Astrocyte (in vitro differentiated cells and primary cell): ENCODE results near the gene PNRC2. TPM values are rescaled to one million over a fixed set of nuclear protein-coding genes. Genes with fewer than 3 reads are reported as not detected.
A peak's percentile ranks its signal among the peaks of the same experiment; 100 is the strongest.

Experiments
- DNase-seq: peaks from one replicate; pipeline ENCODE4 v3.0.0-alpha.2; 2010; ENCODE audit warnings: low read depth
- FAIRE-seq: peaks from 2 replicates; lab custom pipeline; 2011; peaks lifted over from hg19 to GRCh38; lab: Jason Lieb, UNC
- H2AFZ ChIP-seq: 2 replicates; pipeline ENCODE4 v1.6.0; 2012; ENCODE audit warnings: low read depth, low read length, inconsistent platforms
- H3K27ac ChIP-seq: 2 replicates; pipeline ENCODE4 v1.5.1; 2011; ENCODE audit warnings: low read depth, low read length, inconsistent platforms
- H3K27me3 ChIP-seq: 2 replicates; pipeline ENCODE4 v1.6.0; 2011; ENCODE audit warnings: low read length, inconsistent platforms; ENCODE audit not compliant: insufficient read depth
- H3K36me3 ChIP-seq: 2 replicates; pipeline ENCODE4 v1.5.1; 2011; ENCODE audit warnings: low read length, inconsistent platforms; ENCODE audit not compliant: insufficient read depth
- H3K4me1 ChIP-seq: 2 replicates; pipeline ENCODE4 v1.5.1; 2011; ENCODE audit warnings: low read length, inconsistent platforms; ENCODE audit not compliant: insufficient read depth
- H3K4me2 ChIP-seq: 2 replicates; pipeline ENCODE4 v1.6.0; 2012; ENCODE audit warnings: low read length, inconsistent platforms
- H3K4me3 ChIP-seq: 2 replicates; pipeline ENCODE4 v1.5.1; 2011; ENCODE audit warnings: low read depth, mild to moderate bottlenecking, low read length, inconsistent platforms; ENCODE audit not compliant: insufficient read depth
- H3K79me2 ChIP-seq: 2 replicates; pipeline ENCODE4 v1.6.0; 2012; ENCODE audit warnings: mild to moderate bottlenecking, low read length, inconsistent platforms; ENCODE audit not compliant: insufficient read depth
- H3K9ac ChIP-seq: 2 replicates; pipeline ENCODE4 v1.6.0; 2012; ENCODE audit warnings: mild to moderate bottlenecking, low read length, inconsistent platforms
- H3K9me3 ChIP-seq: 2 replicates; pipeline ENCODE4 v1.5.1; 2012; ENCODE audit warnings: low read depth, mild to moderate bottlenecking, low read length, inconsistent platforms; ENCODE audit not compliant: insufficient read depth
- H4K20me1 ChIP-seq: 2 replicates; pipeline ENCODE4 v1.6.0; 2012; ENCODE audit warnings: low read length, inconsistent platforms; ENCODE audit not compliant: insufficient read depth
- H3K27ac Mint-ChIP-seq: one replicate; pipeline ENCODE4 v1.8.0; 2021; ENCODE audit warnings: mild to moderate bottlenecking, mixed read lengths; ENCODE audit not compliant: unreplicated experiment
- H3K27me3 Mint-ChIP-seq: one replicate; pipeline ENCODE4 v1.8.0; 2021; ENCODE audit warnings: low read depth, mixed read lengths; ENCODE audit not compliant: unreplicated experiment
- H3K36me3 Mint-ChIP-seq: one replicate; pipeline ENCODE4 v1.8.0; 2021; ENCODE audit warnings: low read depth, mixed read lengths; ENCODE audit not compliant: unreplicated experiment
- H3K4me1 Mint-ChIP-seq: one replicate; pipeline ENCODE4 v1.8.0; 2021; ENCODE audit warnings: low read depth, mixed read lengths; ENCODE audit not compliant: unreplicated experiment
- H3K4me3 Mint-ChIP-seq: one replicate; pipeline ENCODE4 v1.8.0; 2021; ENCODE audit warnings: mild to moderate bottlenecking, moderate library complexity, mixed read lengths; ENCODE audit not compliant: unreplicated experiment
- H3K9me3 Mint-ChIP-seq: one replicate; pipeline ENCODE4 v1.8.0; 2021; ENCODE audit warnings: mild to moderate bottlenecking, mixed read lengths; ENCODE audit not compliant: unreplicated experiment
- CTCF ChIP-seq: IDR thresholded peaks from 2 replicates; pipeline ENCODE4 v1.5.1; 2011; ENCODE audit warnings: low read depth, mild to moderate bottlenecking, inconsistent platforms, low read length, moderate library complexity; ENCODE audit not compliant: insufficient read depth
- EZH2 ChIP-seq: IDR thresholded peaks from 2 replicates; pipeline ENCODE4 v1.6.1; 2012; ENCODE audit warnings: mild to moderate bottlenecking, low read length, inconsistent platforms; ENCODE audit not compliant: insufficient read depth
- total RNA-seq: library from RNA; stranded (reverse); gene quantifications from 2 replicates; pipeline ENCODE4 v1.2.1, GENCODE V29; 2021

The PNRC2 gene
- total RNA-seq, 1 donor from 2014 or later: 83.8 TPM

GRCh38 chr1:23963617-23964234, 4.1 kb downstream of the PNRC2 start:
- H3K36me3 Mint-ChIP-seq: peaks cover 6% of the 10 kb centered on the region
- no peaks in the 10 kb centered on the region for H3K9me3 Mint-ChIP-seq
- Histone ChIP-seq H3K79me2 (peaks cover 53% of the 10 kb centered on the region), H3K27me3 (no peaks in the 10 kb centered on the region), H3K4me1 (peaks cover 3% of the 10 kb centered on the region), H3K36me3 (peaks cover 43% of the 10 kb centered on the region), H3K9ac (no peak overlapping the region), H4K20me1 (peaks cover 48% of the 10 kb centered on the region), H3K4me3 (no peak overlapping the region), H3K4me2 (peak overlapping the region; percentile 5), H3K27ac (no peak overlapping the region), H2AFZ (no peak overlapping the region), H3K9me3 (no peaks in the 10 kb centered on the region)
- peaks cover 21% of the 10 kb centered on the region for H3K4me1 Mint-ChIP-seq
- peak overlapping the region; percentile 22 for H3K4me3 Mint-ChIP-seq
- TF ChIP-seq EZH2: no peak
- TF ChIP-seq CTCF: no peak
- FAIRE-seq (no peak), DNase-seq (no peak)
- no peaks in the 10 kb centered on the region for H3K27me3 Mint-ChIP-seq
- H3K27ac Mint-ChIP-seq: peak overlapping the region; percentile 7

- DNase-seq: no peak
- Histone ChIP-seq H3K27ac (no peak overlapping the region), H4K20me1 (peaks cover 48% of the 10 kb centered on the region), H2AFZ (no peak overlapping the region), H3K79me2 (peaks cover 56% of the 10 kb centered on the region), H3K9ac (no peak overlapping the region), H3K4me2 (no peak overlapping the region), H3K36me3 (peaks cover 43% of the 10 kb centered on the region), H3K4me1 (no peaks in the 10 kb centered on the region), H3K4me3 (no peak overlapping the region), H3K27me3 (no peaks in the 10 kb centered on the region), H3K9me3 (no peaks in the 10 kb centered on the region)
- Mint-ChIP-seq H3K27ac (peak overlapping the region; percentile 53), H3K27me3 (no peaks in the 10 kb centered on the region), H3K36me3 (peaks cover 6% of the 10 kb centered on the region), H3K4me1 (peaks cover 18% of the 10 kb centered on the region), H3K9me3 (no peaks in the 10 kb centered on the region), H3K4me3 (peak overlapping the region; percentile 22)
- FAIRE-seq: no peak
- no peak for TF ChIP-seq EZH2
- TF ChIP-seq CTCF: no peak
These were observed 4.6 kb downstream of the PNRC2 start for GRCh38 chr1:23964235-23964668.
